HG03159 (cell line): ENCODE measurements around the gene SCAF4.
"Not testable (repeated sequence)": the region's sequence is repeated elsewhere in the genome, so short reads cannot be mapped to it uniquely, and the experiment has no call there.

ENCODE experiments used
- ATAC-seq: cut with Tn5 transposase; IDR thresholded peaks from one replicate; pipeline ENCODE4 v1.9.1; 2021; ENCODE audit warnings: mild to moderate bottlenecking, moderate library complexity; ENCODE audit not compliant: unreplicated experiment

Gene SCAF4

GRCh38 chr21:31654821-31655580 lies 76.9 kb downstream of the SCAF4 start:
- ATAC-seq = not testable (repeated sequence)

GRCh38 chr21:31654340-31654739 lies 77.6 kb downstream of the SCAF4 start:
- no peak for ATAC-seq

GRCh38 chr21:31651491-31651890 lies 80.4 kb downstream of the SCAF4 start:
- not testable (repeated sequence) for ATAC-seq

- no peak for ATAC-seq
Observed at GRCh38 chr21:31650930-31651329, 81.0 kb downstream of the SCAF4 start.

GRCh38 chr21:31647650-31648049 lies 84.3 kb downstream of the SCAF4 start:
- no peak for ATAC-seq

GRCh38 chr21:31644643-31645042 lies 87.3 kb downstream of the SCAF4 start:
- ATAC-seq = no peak

- ATAC-seq = no peak
Observed at GRCh38 chr21:31641416-31641922, 90.4 kb downstream of the SCAF4 start.

GRCh38 chr21:31636874-31637273 lies 95.0 kb downstream of the SCAF4 start:
- no peak for ATAC-seq

- no peak for ATAC-seq
Observed at GRCh38 chr21:31634993-31635392, 96.9 kb downstream of the SCAF4 start.

- not testable (repeated sequence) for ATAC-seq
Observed at GRCh38 chr21:31631881-31632280, 100.0 kb downstream of the SCAF4 start.

GRCh38 chr21:31629972-31630711 lies 101.8 kb downstream of the SCAF4 start:
- ATAC-seq = no peak

- ATAC-seq = no peak
Observed at GRCh38 chr21:31624961-31625491, 106.9 kb downstream of the SCAF4 start.

- ATAC-seq = no peak
Observed at GRCh38 chr21:31624181-31624580, 107.7 kb downstream of the SCAF4 start.

GRCh38 chr21:31623664-31624063 lies 108.3 kb downstream of the SCAF4 start:
- ATAC-seq = no peak

GRCh38 chr21:31622397-31622796 lies 109.5 kb downstream of the SCAF4 start:
- no peak for ATAC-seq
